Sigmoid colon (tissue), 7 donors: ENCODE data around the gene PCGF5. TPM values are rescaled to one million over a fixed set of nuclear protein-coding genes. Genes with fewer than 3 reads are reported as not detected.
A peak's percentile ranks its signal among the peaks of the same experiment; 100 is the strongest.

ENCODE experiments used
- DNase-seq: peaks from one replicate; pipeline ENCODE4 v3.0.0-alpha.2; 2019
- H3K27ac ChIP-seq, 4 donors: fragments of 200-600 bp; sonication (generic); one replicate each; pipeline ENCODE4 v1.5.1; 2016 to 2019; ENCODE audit warnings: mild to moderate bottlenecking in 1 of 4
- H3K27me3 ChIP-seq, 3 donors: fragments of 200-600 bp; sonication (generic); one replicate each; pipeline ENCODE4 v1.5.1; 2019; ENCODE audit warnings: mild to moderate bottlenecking in 1 of 3
- H3K36me3 ChIP-seq, 4 donors: fragments of 200-600 bp; sonication (generic); one replicate each; pipeline ENCODE4 v1.5.1; 2016 to 2019
- H3K4me1 ChIP-seq, 4 donors: fragments of 200-600 bp; sonication (generic); one replicate each; pipeline ENCODE4 v1.5.1; 2017 to 2019
- H3K4me3 ChIP-seq, 4 donors: fragments of 200-600 bp; sonication (generic); one replicate each; pipeline ENCODE4 v1.5.1; 2017 to 2019; ENCODE audit warnings: mild to moderate bottlenecking in 2 of 4, moderate library complexity in 1 of 4
- H3K9me3 ChIP-seq, 4 donors: fragments of 200-600 bp in 3 of 4; sonication (generic) in 3 of 4; one replicate each; pipeline versions ENCODE4 v1.5.1 to v1.6.1; 2013 to 2019
- EP300 ChIP-seq, 4 donors: sonication (generic); formaldehyde crosslinking; IDR thresholded peaks; one replicate each; pipeline ENCODE4 v1.6.1; 2017; ENCODE audit warnings: antibody characterized with exemption in 4 of 4
- POLR2A ChIP-seq, 2 donors: fragments of 450-650 bp; IDR thresholded peaks; one replicate each; pipeline ENCODE4 v1.6.1; 2016; ENCODE audit warnings: antibody characterized with exemption in 2 of 2, mild to moderate bottlenecking in 2 of 2, moderate library complexity in 2 of 2
- POLR2AphosphoS5 ChIP-seq, 4 donors: sonication (generic); formaldehyde crosslinking; IDR thresholded peaks; one replicate each; pipeline ENCODE4 v1.6.1; 2017; ENCODE audit warnings: antibody characterized with exemption in 4 of 4
- WGBS, 2 donors: extraction: QIAGEN DNeasy Blood & Tissue Kit; methylation state at CpG; one replicate each; pipeline ENCODE4 v1.1.7; 2013; 5-methylcytosine and 5-hydroxymethylcytosine counted together
- intact Hi-C: fragments of 100-400 bp; cut with DNase I; formaldehyde crosslinking; loops from one replicate; pipeline ENCODE4 v1.15.1; 2023
- polyA plus RNA-seq, 3 donors: library from polyadenylated mRNA; stranded (reverse); fragments of 200-250 nt; gene quantifications; one replicate each; pipeline ENCODE4 v1.2.3, GENCODE V29; 2013
- total RNA-seq, 4 donors: library from RNA; depleted of rRNA; stranded (reverse); fragments of >200 nt; gene quantifications; one replicate each; pipeline ENCODE4 v1.1.0, GENCODE V29; 2016
- TF ChIP-seq, protein P1 (sequence below), 4 experiments: fragments of 450-650 bp in 3 of 4; fragments of 200-600 bp in 1 of 4; IDR thresholded peaks; one replicate each; pipeline ENCODE4 v1.5.1; 2016 to 2019; ENCODE audit warnings: antibody characterized with exemption in 4 of 4, mild to moderate bottlenecking in 3 of 4, moderate library complexity in 2 of 4
- donor health status: healthy with polysubstance abuse.
- donor health status: Bipolar disorder and iron deficiency.
- donor health status: healthy.

PCGF5 gene
- total and polyA plus RNA-seq, 7 donors, result 38.9 to 78.7 (median 49.6) TPM

DNA sequence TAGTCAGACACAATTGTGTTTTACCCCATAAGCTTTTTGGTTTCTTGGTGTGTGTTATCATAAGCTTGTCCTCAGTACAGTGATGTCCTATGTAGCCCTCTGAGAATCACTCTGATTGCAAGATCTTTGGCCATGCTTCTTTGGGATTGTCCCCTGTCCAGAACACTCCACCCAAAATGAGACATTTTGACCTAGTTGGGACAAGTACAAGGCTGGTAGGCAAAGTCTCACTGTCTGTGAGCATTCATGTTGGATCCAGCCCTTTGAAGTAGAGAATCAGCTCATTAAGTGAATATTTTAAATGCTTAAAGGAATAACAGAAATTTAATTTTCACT, 28.9 kb upstream of the PCGF5 start:
- intact Hi-C loops, result no loop called here
- DNase-seq, result no peak
- peak overlapping the region in 1 of 4 donors; percentile 25 for H3K27ac ChIP-seq

DNA sequence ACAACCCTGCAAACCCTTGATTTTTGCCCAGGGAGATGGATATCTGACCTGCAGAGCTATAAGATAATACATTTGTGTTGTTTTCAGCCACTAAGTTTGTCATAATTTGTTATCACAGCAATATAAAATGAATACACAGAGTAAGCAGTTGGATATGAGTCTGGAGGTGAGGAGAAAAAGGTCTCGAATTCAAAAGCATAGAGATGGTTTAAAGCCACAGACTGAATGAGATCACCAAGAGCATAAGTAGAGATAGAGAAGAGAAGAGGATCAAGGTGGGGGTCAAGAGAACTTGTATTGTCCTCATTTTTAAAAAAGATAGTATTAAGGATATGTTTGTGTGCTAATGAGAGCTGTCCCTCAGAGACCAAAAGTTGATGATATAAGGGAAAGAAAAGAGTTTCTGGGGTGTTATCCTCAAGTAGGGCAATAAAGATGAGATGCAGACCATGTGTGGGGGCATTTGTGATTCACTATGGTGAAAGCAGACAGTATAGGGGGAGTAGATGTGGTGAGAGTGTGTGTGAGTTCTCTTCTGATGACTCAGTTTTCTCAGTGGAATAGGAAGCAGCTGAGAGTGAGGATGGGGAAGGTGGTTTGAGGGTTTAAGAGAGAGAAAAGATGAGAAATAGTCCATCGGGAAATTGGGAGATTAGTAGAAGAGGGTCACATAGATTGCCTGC, 25.8 kb upstream of the PCGF5 start:
- Histone ChIP-seq H3K36me3 (no peaks in the 10 kb centered on the region), H3K27ac (no peak overlapping the region), H3K27me3 (no peaks in the 10 kb centered on the region), H3K4me1 (peaks cover 0 to 51% (median 32%) of the 10 kb centered on the region in 4 donors), H3K9me3 (no peaks in the 10 kb centered on the region), H3K4me3 (no peak overlapping the region)
- no peak for DNase-seq
- 87 to 88% methylated on average over 2 of the region's 2 CpGs for WGBS, 2 donors
- intact Hi-C loops, result no loop called here
- TF ChIP-seq POLR2AphosphoS5 (IDR thresholded peaks at IDR 0.05) (no peak), POLR2A (IDR thresholded peaks at IDR 0.05) (no peak), EP300 (IDR thresholded peaks at IDR 0.05) (no peak)
- TF ChIP-seq, protein P1, sequence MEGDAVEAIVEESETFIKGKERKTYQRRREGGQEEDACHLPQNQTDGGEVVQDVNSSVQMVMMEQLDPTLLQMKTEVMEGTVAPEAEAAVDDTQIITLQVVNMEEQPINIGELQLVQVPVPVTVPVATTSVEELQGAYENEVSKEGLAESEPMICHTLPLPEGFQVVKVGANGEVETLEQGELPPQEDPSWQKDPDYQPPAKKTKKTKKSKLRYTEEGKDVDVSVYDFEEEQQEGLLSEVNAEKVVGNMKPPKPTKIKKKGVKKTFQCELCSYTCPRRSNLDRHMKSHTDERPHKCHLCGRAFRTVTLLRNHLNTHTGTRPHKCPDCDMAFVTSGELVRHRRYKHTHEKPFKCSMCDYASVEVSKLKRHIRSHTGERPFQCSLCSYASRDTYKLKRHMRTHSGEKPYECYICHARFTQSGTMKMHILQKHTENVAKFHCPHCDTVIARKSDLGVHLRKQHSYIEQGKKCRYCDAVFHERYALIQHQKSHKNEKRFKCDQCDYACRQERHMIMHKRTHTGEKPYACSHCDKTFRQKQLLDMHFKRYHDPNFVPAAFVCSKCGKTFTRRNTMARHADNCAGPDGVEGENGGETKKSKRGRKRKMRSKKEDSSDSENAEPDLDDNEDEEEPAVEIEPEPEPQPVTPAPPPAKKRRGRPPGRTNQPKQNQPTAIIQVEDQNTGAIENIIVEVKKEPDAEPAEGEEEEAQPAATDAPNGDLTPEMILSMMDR (IDR thresholded peaks at IDR 0.05), result no peak

More for the DNA sequence above, 28.9 kb upstream of the PCGF5 start:
- Histone ChIP-seq H3K4me3 (no peak overlapping the region), H3K4me1 (peaks cover 0 to 34% (median 20%) of the 10 kb centered on the region in 4 donors), H3K36me3 (no peaks in the 10 kb centered on the region), H3K9me3 (no peaks in the 10 kb centered on the region), H3K27me3 (no peaks in the 10 kb centered on the region)
- no peak for TF ChIP-seq POLR2A (IDR thresholded peaks at IDR 0.05)

DNA sequence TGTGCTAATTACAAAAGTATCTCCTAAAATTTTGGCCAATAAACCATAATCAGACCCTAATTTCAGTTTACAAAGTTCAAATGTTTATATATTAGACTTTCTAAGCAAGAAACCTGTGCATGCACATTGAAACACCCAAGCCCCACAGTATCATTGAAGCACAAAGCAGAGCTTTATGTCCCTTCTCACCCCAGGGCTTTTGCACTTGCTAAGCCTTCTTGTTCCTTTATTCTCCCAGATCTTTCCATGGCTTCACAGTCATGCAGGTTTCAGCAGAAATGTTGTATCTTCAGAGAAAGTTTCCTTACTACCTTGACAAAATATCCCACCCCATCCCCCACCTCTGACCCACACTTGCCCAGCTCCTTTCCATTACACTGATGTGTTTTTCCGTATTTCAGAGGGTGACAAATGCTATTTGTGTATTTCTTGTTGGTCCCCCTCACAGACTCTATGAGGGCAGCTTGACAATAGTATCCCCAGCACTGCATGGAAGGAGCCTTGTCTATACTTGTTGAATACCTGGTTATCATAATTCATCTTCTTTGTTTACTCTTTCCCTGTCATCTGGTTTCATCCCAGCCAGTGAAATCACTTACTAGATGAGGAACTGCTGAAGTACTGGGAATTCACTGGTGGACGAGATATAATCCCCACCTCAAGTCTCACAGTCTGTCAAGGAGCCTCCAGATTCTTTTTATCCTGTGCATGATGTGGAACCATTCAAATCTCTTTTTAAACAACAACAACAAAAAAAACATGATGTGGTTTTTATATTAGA, 24.0 kb upstream of the PCGF5 start:
- intact Hi-C loops, result no loop called here
- TF ChIP-seq POLR2A (IDR thresholded peaks at IDR 0.05), result no peak
- TF ChIP-seq POLR2AphosphoS5 (IDR thresholded peaks at IDR 0.05), result no peak
- TF ChIP-seq, protein P1 (IDR thresholded peaks at IDR 0.05), result no peak
- no peak for TF ChIP-seq EP300 (IDR thresholded peaks at IDR 0.05)
- no peak for DNase-seq
- no peaks in the 10 kb centered on the region for H3K27me3 ChIP-seq
- H3K4me1 ChIP-seq, result peaks cover 0 to 41% (median 21%) of the 10 kb centered on the region in 4 donors
- no peak overlapping the region for H3K27ac ChIP-seq
- no peak overlapping the region for H3K4me3 ChIP-seq
- no peaks in the 10 kb centered on the region for H3K36me3 ChIP-seq
- WGBS, 2 donors, result 88 to 94% methylated on average over 2 of the region's 2 CpGs
- no peaks in the 10 kb centered on the region for H3K9me3 ChIP-seq

DNA sequence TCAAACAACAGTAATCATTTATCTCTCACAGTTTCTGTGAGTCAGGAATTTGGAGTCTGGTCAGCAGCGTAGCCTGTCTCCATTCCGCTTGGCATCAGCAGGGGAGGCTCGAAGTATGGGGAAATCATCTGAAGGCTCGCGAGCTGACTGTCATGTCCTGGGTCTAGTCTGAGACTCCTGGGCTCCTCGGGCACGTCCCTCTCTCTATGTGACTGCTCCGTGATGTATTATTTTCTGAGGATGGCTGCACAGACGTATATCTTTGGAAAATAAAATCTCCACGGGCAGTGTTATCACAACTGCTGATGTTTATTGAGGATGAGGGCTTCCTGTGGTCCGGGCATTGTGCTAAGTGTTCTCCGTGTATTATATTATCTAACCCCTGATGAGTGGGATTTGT, 23.3 kb upstream of the PCGF5 start:
- intact Hi-C loops, result no loop called here
- no peaks in the 10 kb centered on the region for H3K9me3 ChIP-seq
- no peak overlapping the region for H3K27ac ChIP-seq
- peaks cover 0 to 39% (median 18%) of the 10 kb centered on the region in 4 donors for H3K4me1 ChIP-seq
- no peaks in the 10 kb centered on the region for H3K36me3 ChIP-seq
- TF ChIP-seq EP300 (IDR thresholded peaks at IDR 0.05) (no peak), POLR2A (IDR thresholded peaks at IDR 0.05) (no peak), POLR2AphosphoS5 (IDR thresholded peaks at IDR 0.05) (no peak)
- TF ChIP-seq, protein P1 (IDR thresholded peaks at IDR 0.05), result no peak
- 87 to 91% methylated on average over 12 of the region's 12 CpGs for WGBS, 2 donors
- H3K4me3 ChIP-seq, result no peak overlapping the region
- H3K27me3 ChIP-seq, result no peaks in the 10 kb centered on the region
- no peak for DNase-seq

DNA sequence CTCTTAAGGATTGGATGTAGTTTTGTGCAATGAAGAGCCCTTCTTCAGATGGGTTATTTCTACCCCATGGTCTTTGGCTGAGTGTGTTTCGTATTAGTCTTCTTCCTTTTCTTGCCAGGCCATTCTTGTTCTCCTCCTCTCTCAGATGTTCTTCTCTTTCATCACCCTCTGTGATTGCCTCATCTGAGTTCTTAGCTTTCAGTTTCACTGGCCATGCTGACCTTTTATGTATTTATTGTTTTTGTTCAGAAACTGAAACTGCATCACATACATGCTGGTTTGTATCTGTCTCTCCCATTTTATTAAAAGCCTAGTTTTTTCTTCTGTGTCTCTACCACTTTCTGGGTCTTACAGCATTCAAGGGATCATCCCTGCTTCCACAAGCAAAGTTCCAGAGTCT, 21.7 kb upstream of the PCGF5 start:
- H3K9me3 ChIP-seq, result no peaks in the 10 kb centered on the region
- intact Hi-C loops, result no loop called here
- DNase-seq, result no peak
- TF ChIP-seq POLR2AphosphoS5 (IDR thresholded peaks at IDR 0.05) (peak in 3 of 4 donors; percentile 24 to 49 (median 46)), POLR2A (IDR thresholded peaks at IDR 0.05) (no peak)
- H3K4me1 ChIP-seq, result peaks cover 0 to 31% (median 15%) of the 10 kb centered on the region in 4 donors
- no peak overlapping the region for H3K4me3 ChIP-seq
- H3K36me3 ChIP-seq, result no peaks in the 10 kb centered on the region
- WGBS, 2 donors, result 14 to 16% methylated on average over 1 of the region's 1 CpG
- no peaks in the 10 kb centered on the region for H3K27me3 ChIP-seq
- H3K27ac ChIP-seq, result peak overlapping the region in 3 of 4 donors; percentile 19 to 48 (median 30)
